ENCODE results near the gene DST. TPM values are rescaled to one million over a fixed set of nuclear protein-coding genes. Genes with fewer than 3 reads are reported as not detected.

Gene DST
- polyA plus RNA-seq, 3 donors: 1.1 to 7.4 (median 3.2) TPM

- Histone ChIP-seq H2AFZ (ENCODE audit: insufficient read depth, low read depth, low read length, poor library complexity, severe bottlenecking) (no peak overlapping the region), H3K4me3 (replicated peaks in 1 of 3; ENCODE audit: low read depth in 2 of 3, low read length in 3 of 3) (no peak overlapping the region), H3K9me3 (replicated peaks in 1 of 2; ENCODE audit: control insufficient read depth in 1 of 2, insufficient read depth in 1 of 2, low read length in 2 of 2) (no peaks in the 10 kb centered on the region), H3K4me2 (replicated peaks; ENCODE audit: extremely low read depth, low read length, poor library complexity, severe bottlenecking) (no peak overlapping the region), H3K79me2 (ENCODE audit: insufficient read depth, low read length) (no peaks in the 10 kb centered on the region), H3K27ac (ENCODE audit: low read depth in 1 of 2, low read length in 2 of 2) (no peak overlapping the region), H3K4me1 (ENCODE audit: control insufficient read depth in 1 of 2, insufficient read depth in 2 of 2, low read length in 2 of 2) (no peaks in the 10 kb centered on the region), H3K27me3 (ENCODE audit: control insufficient read depth in 2 of 2, insufficient read depth in 2 of 2, low read length in 2 of 2) (no peaks in the 10 kb centered on the region), H4K20me1 (ENCODE audit: insufficient read depth, low read length) (no peaks in the 10 kb centered on the region), H3K9ac (ENCODE audit: insufficient read depth, low read length, poor library complexity, severe bottlenecking) (no peak overlapping the region), H3K36me3 (replicated peaks in 1 of 2; ENCODE audit: control insufficient read depth in 1 of 2, insufficient read depth in 2 of 2, low read length in 2 of 2) (peaks cover 6 to 9% of the 10 kb centered on the region in 2 donors)
- H3K9me3 Mint-ChIP-seq: no peaks in the 10 kb centered on the region
- H3K27me3 Mint-ChIP-seq (ENCODE audit: low read depth in 3 of 3): no peaks in the 10 kb centered on the region
- no peak overlapping the region for H3K4me3 Mint-ChIP-seq
- peaks cover 3 to 10% of the 10 kb centered on the region in 2 donors for H3K36me3 Mint-ChIP-seq
- no peak overlapping the region for H3K27ac Mint-ChIP-seq
- no CpG with 5 or more reads among the region's 1 CpG for WGBS (ENCODE audit: insufficient coverage)
- intact Hi-C loops (cut with micrococcal nuclease): no loop called here
- DNase-seq: no peak
- TF ChIP-seq, protein P1, sequence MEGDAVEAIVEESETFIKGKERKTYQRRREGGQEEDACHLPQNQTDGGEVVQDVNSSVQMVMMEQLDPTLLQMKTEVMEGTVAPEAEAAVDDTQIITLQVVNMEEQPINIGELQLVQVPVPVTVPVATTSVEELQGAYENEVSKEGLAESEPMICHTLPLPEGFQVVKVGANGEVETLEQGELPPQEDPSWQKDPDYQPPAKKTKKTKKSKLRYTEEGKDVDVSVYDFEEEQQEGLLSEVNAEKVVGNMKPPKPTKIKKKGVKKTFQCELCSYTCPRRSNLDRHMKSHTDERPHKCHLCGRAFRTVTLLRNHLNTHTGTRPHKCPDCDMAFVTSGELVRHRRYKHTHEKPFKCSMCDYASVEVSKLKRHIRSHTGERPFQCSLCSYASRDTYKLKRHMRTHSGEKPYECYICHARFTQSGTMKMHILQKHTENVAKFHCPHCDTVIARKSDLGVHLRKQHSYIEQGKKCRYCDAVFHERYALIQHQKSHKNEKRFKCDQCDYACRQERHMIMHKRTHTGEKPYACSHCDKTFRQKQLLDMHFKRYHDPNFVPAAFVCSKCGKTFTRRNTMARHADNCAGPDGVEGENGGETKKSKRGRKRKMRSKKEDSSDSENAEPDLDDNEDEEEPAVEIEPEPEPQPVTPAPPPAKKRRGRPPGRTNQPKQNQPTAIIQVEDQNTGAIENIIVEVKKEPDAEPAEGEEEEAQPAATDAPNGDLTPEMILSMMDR (IDR thresholded peaks at IDR 0.05): no peak
- H3K4me1 Mint-ChIP-seq: no peaks in the 10 kb centered on the region
Observed at GRCh38 chr6:56624728-56625069, 18.0 kb downstream of the DST start.

- Histone ChIP-seq H3K27ac (ENCODE audit: low read depth in 1 of 2, low read length in 2 of 2) (no peak overlapping the region), H3K4me2 (replicated peaks; ENCODE audit: extremely low read depth, low read length, poor library complexity, severe bottlenecking) (no peak overlapping the region), H3K79me2 (ENCODE audit: insufficient read depth, low read length) (no peaks in the 10 kb centered on the region), H3K9ac (ENCODE audit: insufficient read depth, low read length, poor library complexity, severe bottlenecking) (no peak overlapping the region), H4K20me1 (ENCODE audit: insufficient read depth, low read length) (no peaks in the 10 kb centered on the region), H3K36me3 (replicated peaks in 1 of 2; ENCODE audit: control insufficient read depth in 1 of 2, insufficient read depth in 2 of 2, low read length in 2 of 2) (peaks cover 6 to 9% of the 10 kb centered on the region in 2 donors), H2AFZ (ENCODE audit: insufficient read depth, low read depth, low read length, poor library complexity, severe bottlenecking) (no peak overlapping the region), H3K4me3 (replicated peaks in 1 of 3; ENCODE audit: low read depth in 2 of 3, low read length in 3 of 3) (no peak overlapping the region), H3K27me3 (ENCODE audit: control insufficient read depth in 2 of 2, insufficient read depth in 2 of 2, low read length in 2 of 2) (no peaks in the 10 kb centered on the region), H3K4me1 (ENCODE audit: control insufficient read depth in 1 of 2, insufficient read depth in 2 of 2, low read length in 2 of 2) (no peaks in the 10 kb centered on the region), H3K9me3 (replicated peaks in 1 of 2; ENCODE audit: control insufficient read depth in 1 of 2, insufficient read depth in 1 of 2, low read length in 2 of 2) (no peaks in the 10 kb centered on the region)
- H3K27me3 Mint-ChIP-seq (ENCODE audit: low read depth in 3 of 3): no peaks in the 10 kb centered on the region
- DNase-seq: no peak
- H3K27ac Mint-ChIP-seq: no peak overlapping the region
- TF ChIP-seq, protein P1 (IDR thresholded peaks at IDR 0.05): no peak
- intact Hi-C loops (cut with micrococcal nuclease): no loop called here
- WGBS (ENCODE audit: insufficient coverage): no CpG with 5 or more reads among the region's 5 CpGs
- H3K4me1 Mint-ChIP-seq: no peaks in the 10 kb centered on the region
- no peaks in the 10 kb centered on the region for H3K9me3 Mint-ChIP-seq
- H3K4me3 Mint-ChIP-seq: no peak overlapping the region
- H3K36me3 Mint-ChIP-seq: peaks cover 3 to 10% of the 10 kb centered on the region in 2 donors
Observed at GRCh38 chr6:56624046-56624727, 18.5 kb downstream of the DST start.

Data from CD14-positive monocyte (primary cell).